ENCODE measurements around the gene USP7.
"Not testable (repeated sequence)": the region's sequence is repeated elsewhere in the genome, so short reads cannot be mapped to it uniquely, and the experiment has no call there.

Gene USP7

DNA sequence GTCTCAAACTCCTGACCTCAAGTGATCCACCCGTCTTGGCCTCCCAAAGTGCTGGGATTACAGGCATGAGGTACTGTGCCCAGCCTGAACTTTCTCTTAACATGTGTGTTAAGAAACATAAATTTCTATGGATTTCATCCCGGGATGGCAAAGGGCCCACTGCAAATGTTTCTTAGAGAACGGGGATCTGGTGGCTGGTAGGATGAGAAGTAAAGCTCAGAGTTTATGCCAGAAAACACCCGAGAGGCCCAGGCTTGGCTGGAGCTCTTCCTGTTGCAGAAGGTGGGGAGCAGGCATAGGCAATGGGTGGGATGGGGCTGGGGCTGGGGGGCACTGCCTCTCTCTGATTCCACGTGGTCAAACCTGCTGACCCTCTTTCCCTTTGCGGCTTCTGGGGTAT, 89.3 kb downstream of the USP7 start:
- DNase-seq: no peak

DNA sequence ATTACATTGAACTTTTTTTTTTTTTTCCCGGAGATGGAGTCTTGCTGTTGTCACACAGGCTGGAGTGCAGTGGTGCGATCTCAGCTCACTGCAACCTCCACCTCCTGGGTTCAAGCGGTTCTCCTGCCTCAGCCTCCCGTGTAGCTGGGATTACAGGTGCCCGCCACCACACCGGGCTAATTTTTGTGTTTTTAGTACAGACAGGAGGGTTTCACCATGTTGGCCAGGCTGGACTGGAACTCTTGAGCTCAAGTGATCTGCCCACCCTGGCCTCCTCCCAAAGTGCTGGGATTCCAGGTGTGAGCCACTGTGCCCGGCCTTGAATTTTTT, 89.9 kb downstream of the USP7 start:
- not testable (repeated sequence) for DNase-seq

DNA sequence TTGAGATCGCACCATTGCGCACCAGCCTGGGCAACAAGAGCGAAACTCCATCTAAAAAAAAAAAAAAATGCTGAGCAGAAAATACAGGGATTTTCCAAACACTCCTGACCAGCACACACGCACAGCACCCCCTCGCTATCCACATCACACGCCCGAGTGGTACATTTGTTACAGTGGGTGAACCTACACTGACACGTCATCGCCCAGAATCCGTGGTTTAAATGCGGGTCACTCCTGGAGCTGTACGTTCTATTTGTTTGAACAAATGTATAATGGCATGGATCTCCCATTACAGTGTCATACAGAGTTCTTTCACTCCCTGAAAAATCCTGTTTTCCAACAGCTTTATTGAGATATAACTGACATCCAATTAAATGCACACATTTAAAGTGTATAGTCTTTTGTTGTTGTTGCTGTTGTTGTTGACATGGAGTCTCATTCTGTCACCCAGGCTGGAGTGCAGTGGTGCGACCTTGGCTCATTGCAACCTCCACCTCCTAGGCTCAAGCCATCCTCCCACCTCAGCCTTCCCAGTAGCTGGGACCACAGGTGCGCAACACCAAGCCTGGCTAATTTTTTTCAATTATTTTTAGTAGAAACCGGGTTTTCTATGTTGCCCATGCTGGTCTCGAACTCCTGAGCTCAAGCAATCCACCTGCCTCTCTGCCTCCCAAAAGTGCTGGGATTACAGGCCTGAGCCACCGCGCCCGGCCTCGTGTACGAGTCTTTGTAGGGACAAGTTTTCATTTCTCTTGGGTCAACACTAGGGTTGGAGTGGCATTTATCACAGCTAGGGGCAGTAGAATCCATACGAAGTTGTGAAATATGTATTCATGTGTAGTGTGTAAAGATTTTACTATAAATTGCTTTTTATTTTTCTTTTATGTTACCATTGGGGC, 90.5 kb downstream of the USP7 start:
- no peak for DNase-seq

DNA sequence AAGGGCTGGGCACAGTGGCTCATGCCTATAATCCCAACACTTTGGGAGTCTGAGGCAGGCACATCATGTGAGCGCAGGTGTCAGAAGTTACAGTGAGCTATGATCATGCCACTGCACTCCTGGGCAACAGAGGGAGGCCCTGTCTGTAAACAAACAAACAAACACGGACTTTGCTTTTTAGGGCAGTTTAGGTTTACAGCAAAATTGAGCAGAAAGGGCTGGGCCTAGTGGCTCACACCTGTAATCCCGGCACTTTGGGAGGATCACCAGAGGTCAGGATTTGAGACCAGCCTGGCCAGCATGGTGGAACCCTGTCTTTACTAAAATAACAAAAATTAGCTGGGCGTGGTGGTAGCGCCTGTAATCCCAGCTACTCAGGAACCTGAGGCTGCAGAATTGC, 91.6 kb downstream of the USP7 start:
- DNase-seq: no peak

DNA sequence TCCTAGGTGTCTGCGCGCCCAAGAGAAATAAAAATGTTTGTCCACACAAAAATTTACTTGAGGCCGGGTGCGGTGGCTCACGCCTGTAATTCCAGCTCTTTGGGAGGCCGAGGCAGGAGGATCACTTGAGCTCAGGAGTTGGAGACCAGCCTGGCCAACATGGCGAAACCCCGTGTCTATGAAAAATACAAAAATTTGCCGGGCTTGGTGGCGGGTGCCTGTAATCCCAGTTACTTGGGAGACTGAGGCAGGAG, 93.8 kb downstream of the USP7 start:
- DNase-seq: not testable (repeated sequence)

DNA sequence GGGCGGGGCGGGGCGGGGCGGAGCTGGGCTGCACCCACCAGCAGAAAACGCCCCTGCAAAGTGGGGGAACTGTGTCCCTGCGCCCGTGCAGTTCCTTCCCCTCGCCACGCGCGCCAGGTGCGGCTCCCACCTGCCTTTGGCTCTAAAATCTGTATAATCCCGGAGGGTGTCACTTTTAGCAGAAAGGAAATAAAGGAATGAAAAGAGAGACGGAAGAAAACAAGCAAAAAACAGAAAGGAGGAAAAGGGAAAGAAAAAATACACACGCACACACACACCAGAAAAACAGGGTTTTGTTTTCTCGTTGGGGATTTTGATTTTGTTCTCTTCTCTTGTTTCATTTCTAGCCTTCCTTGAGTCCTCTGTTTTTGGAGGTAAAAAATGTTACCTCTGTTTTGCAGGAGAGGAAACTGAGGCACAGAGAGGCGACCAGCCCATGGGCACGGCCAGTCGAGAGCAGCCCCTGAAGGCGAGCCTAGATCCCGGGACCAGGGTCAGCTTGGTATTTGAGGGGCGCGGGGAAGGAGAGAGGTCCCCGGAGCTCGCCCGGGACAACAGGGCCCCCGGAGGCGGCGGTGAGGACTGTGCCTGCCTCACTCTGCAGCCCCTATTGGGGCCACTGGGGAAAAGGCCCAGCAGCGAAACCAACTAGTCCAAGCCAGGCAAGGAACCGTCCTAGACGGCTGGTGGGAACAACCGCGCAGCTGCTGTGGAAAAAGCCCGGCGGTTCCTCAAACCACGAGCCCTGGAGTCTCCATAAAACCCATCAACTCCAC, 94.3 kb downstream of the USP7 start:
- DNase-seq: no peak

DNA sequence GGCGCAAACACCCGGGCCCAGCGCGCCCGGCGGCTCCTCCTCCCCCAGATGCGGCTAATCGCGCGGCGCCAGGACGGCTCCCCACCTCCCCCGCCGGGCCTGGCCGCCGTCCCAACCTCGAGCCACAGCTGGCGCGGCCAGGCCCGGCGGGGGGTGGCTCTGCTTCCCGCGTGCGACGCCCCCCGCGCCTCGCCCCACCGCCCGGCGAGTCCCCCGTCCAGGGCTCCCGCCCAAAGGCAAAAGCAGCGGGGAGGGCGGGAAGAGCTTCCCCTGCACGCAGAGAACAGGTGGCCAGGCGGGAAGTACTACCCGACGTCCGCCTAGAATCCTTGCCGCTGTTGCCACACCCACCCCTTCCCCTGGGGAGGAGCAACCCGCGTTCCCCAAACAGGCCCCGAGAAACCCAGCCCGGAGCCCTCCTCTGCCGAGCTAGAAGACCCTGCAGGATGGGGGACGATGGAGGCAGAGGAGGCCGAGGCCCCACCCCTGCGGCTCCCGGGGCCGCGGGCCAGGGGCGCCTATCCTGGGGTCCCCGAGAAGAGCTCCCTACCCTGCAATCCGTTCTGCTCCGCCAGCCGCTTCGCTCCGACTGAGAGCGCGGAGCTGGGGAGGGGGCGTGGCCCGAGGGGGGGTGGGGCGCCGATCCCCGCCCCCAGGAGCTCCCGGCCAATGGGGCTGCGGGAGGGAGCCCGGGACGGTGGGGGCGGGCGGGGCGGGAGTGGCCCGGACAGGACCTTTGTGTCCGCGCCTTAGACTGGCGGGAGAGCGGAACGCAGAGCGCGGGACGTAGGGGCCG, 95.1 kb downstream of the USP7 start, which contains the start of gene CARHSP1:
Gene CARHSP1 (minus strand): TSS at position 591 of the 796 bp plus-strand sequence. CDS start 9,678 bp downstream, outside the sequence.
- peak; percentile 90 for DNase-seq

DNA sequence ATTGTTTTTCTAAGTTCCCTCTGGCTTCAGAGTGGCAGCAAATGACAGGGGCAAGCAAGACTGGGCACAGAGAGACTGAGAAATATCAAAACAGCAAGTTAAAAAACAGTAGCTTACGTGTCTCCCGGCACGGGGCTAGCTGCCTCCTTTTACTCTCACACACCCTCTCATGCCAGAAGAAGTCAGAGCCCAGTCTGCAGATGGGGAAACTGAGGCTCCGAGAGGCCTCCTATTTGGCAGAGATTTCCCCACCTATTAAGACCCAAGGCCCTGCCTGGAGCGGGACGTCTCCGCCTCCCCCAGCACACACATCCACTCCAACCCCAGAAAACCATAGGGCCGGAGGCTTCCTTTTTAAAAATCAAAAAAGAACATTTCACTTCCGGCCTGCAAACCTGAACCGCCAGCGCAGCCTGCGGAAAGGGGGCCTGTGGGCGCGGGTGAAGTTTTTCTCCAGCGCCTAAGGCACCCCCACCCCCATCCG, 95.7 kb downstream of the USP7 start:
- DNase-seq: no peak

DNA sequence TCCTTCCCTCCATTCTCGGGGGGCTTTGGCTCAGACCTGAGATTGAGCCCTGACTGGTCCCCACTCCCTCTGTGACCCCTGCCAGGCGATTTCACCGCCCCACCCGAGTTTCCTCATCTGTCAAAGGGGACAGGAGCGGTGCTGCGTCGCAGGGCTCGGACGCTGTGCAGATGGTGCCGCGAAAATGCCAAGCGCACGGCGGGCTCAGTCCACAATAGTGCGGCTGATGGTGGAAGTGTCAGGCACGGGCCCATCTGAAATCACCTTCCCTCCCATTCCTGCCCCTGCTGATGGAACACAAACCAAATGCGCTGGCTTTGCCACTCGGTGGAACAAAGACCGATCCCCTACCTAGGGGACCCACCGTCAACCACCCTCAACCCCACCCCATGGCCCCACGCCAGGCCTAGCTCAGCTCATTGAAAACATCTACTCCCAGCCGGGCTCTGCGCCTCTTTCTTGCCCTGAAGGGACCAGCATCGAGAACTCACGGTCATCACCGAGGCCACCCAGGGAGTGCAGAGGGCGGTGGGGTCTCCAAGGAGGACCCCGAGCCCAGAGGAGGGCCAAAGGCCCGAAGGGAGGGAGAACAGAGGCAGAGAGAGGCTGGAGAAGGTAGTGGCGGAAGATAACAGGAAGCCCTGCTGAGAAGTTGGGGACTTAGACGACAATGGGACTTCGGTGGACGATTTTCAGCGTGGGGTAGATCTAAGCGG, 96.3 kb downstream of the USP7 start:
- no peak for DNase-seq

DNA sequence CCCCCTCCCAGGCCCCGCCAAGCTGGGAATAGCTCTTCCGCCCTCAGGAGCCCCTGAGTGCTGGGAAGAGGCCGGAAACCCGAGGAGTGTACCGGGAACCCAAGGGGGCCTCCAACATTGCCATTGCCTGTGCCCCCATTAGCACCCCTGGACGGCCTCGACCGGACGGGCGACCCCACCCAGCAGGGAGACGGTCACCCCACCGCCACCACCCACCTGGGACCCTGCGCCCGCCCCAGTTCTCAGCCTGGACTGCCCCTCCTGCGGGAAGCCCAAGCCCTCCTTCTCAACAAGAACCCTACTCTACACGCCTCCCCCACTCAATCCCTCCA, 96.9 kb downstream of the USP7 start:
- no peak for DNase-seq

DNA sequence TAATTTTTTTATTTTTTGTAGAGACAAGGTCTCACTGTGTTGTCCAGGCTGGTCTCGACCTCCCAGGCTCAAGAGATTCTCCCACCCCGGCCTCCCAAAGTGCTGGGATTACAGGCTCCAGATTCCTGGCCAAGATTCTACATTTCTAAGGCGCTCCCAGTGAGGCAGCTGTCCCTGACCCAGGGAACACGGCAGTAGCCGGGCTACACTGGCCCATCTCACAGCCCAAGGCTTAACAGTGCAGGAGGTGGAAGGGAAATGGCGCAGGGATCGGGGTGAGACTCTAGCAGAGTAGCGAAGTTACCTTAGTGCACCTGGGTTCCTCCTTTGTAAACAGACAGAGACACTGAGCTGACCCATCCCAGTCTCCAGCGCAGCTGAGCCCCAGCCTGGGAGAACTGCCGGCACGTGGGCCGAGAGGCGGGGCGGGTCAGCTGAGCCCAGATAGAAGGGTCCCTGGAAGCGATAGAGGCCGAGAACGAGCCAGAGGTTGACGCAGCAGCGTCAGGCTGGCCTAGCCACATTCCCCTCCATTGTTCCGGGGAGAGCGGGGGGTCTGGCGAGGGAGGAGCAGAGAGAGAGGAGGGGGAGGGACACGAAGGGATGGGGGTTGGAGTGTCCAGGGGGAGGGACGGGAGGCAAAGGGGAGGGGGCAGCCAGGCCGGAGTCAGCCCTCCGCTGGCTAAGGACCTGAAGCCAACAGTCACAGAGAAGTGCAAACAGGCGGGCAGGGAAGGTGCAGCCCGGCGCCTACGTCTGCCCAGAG, 97.4 kb downstream of the USP7 start:
- no peak for DNase-seq

DNA sequence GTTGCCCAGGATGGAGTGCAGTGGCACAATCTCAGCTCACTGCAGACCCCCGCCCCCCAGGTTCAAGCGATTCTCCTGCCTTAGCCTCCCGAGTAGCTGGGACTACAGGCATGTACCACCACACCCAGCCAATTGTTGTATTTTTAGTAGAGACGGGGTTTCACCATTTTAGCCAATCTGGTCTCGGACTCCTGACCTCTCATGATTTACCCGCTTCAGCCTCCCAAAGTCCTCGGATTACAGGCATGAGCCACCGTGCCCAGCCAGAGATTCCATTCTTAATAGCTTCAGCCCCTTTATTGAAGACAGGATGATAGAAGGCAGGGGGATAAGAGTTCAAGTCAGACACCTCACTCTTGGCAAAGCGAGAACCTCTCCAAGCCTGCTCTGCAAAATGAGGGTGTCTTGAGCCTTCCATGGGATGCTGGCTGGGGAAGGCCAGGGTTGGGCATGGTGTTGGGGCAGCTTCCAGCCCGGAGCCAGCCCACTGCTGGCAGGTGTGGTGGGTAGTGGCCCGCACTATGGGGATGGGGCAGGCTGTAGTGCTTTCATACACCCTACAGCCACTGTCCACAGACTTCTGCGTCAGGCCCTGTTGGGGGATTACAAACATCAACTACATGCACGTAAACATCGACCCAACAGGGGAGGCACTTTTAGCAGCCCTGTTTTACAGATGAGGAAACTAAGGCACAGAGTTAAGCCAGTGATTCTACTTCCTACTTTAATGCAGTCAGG, 98.4 kb downstream of the USP7 start:
- no peak for DNase-seq

DNA sequence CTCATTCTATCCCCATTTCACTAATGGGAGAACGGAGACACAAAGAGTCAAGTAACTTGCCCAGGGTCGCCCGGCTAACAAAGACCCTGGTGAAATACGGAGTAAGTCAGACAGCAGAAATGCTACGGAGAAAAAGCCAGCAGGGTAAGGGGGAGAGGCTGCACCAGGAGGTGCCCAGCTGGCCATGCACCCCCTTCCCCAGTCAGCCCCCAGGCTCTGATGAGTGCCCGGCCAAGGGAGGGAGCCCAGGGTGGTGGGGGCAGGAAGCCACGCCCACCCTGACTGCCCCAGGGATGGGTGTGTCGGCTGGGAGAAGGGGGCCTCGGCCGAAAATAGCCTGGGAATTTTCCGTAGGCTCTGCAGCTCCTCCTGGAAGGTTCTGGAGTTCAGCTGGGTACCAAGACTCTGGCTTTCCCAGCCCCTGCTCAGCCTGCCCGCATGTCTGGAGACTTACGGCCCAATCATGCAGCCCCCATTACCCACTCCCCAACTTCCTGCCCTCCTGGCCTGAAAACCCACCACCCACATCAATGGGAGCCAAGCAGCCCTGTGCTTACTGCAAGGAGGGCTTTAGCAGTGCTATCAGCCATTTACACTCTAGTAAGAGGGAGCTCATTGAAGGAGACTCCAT, 99.1 kb downstream of the USP7 start:
- DNase-seq: no peak

DNA sequence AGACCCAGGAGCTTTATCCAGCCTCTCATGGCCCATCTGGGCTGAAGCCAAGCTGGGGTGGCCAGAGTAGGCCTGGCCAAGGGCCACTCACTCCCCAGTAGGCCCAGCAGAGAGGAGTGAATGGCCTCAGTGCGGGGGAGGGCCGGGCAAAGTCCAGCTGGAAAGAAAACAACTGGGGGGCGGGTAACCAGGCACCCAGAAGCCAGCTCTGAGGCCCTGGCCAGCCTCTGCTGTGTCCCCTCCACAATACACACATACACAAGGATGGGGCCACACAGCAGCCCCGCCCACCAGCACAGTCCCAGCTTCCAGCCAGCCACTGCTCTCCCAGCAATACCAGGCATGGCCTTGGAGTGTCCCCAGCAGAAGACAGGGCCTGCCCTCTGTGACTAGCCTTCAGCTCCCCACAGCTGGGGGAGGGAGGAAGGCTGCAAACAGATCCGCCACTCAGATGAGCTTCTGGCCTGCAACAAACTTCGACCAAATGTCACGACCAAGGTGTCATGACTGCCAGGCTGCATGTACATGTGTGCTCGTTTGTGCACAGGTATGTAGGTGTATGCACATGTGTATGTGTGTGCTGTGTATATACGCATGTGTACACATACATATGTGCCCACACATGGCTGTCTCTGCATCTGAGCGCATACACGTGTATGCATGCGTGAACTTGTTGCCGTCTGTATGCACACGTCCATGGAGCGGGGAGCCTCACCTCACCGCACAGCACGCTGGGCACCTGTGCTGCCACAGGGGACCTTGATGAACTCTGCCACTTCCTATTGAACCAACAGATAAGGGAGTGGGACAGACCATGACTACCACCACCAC, 99.9 kb downstream of the USP7 start:
- no peak for DNase-seq

DNA sequence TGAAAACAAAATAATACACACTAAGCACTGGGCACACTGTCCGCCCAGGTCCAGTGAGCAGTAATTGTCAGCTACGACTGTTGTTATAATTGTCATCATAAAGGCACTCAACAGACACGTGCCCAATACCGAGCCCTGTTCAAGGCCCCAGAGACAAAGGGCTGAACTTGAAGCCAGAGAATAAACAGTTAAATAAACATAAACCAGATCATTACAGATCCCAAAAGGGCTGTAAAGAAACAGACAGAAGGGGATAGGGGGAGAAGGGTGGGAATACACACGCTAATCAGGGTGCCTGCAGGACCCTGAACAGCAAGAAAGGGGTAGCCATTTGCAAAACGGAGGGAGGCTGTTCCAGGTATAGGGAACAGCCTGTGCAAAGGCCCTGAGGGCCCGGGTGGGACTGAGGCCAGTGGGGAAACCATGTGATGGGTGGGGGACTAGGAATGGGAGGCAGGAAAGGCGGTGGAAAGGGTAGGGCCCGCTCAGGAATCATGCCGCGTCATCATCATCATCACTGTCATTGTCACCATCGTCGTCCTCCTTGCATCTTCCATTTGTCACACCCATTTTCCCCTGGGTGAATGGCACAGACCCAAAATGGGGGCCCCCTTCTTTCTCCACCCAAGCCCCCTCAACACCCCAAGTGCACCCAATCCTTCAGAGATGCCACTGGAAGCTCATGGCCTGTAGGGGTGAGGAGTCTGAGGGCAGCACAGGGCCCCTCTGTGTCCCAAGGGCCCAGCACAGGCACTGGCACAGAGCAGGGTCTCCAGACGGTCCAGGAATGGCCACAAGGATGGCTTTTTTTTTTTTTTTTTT, 101.2 kb downstream of the USP7 start:
- DNase-seq: no peak

DNA sequence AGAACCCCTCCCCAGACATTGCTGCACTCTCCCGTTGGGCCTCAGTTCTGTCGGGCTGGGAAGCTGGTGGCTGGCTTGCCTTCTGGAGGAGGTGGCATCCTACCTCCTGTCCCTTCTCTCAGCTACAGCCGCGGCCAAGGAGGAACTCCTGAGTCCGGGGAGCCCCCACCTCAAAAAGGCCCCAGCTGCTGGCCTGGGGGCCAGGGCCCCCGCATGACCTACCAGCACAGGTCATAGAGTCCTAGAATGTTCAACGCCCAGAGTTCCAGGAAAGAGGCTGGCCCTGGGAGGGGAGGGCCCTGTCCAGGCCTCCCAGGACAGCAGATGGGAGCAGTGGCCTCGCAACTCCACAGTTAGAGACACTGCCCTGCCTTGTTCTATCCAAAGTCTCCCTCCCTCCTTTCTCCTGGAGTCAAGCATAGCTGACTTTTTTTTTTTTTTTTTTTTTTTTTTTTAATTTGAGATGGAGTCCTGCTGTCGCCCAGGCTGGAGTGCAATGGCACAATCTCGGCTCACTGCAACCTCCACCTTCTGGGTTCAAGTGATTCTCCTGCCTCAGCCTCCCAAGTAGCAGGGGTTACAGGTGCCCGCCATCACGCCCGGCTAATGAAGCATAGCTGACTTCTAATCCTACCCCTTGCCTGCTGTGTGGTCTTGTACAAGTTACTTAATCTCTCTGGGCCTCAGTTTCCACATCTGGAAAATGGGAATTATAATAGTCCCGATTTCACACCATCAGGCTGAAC, 102.0 kb downstream of the USP7 start:
- no peak for DNase-seq

DNA sequence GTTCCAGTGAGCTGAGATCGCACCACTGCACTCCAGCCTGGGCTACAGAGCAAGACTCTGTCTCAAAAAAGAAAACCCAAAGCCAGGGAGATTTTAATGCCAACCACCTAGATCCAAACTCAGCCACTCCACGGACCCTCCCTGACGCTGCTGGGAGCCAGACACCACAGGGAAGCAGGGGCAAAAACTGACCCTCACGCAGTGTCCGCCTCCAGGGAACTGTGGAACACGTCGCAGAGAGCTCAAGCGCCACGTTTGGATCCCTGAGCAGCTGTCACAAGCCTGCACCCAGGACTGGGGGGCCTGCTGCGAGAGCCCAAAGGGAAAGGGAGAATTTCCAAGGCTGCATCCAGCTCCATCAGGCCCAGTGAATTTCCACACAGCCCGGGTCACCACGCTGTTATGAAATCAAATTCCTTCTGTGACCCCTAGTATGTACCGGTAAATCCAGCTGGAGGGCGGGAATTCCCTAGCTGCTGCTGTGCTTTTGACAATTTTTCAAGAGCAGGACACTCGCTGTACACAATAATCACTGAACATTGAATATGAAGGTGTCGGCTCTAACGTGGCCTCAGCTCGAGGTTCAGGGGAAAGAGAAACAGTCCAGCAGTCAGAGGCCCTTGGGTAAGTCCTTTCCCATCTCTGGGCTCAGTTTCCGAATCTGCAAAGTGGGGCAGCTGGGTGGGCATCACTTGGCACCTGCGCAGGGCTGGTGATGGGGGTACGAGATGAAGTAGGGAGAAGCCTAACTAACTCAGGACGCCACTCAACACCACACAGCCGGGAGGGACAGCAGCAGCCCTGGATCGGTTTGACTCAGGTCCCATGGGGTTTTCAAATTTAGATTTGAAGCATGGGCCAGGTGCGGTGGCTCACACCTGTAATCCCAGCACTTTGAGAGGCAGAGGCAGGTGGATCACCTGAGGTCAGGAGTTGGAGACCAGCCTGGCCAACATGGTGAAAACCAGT, 103.5 kb downstream of the USP7 start:
- no peak for DNase-seq

Measured in NK-92 treated with Interleukin-12 subunit alpha and Interleukin-12 subunit beta, amount 100 ng/mL, for 24 hours (cell line).